ENCODE measurements around the gene TDRD6.
A peak's percentile ranks its signal among the peaks of the same experiment; 100 is the strongest.
"Not testable (repeated sequence)": the region's sequence is repeated elsewhere in the genome, so short reads cannot be mapped to it uniquely, and the experiment has no call there.

TDRD6 gene

GRCh38 chr6:46687619-46688097 lies at the start of gene TDRD6:
TSS of gene TDRD6 (plus strand) at chr6:46687885. CDS start at chr6:46688129, 244 bp downstream.
- no peak for DNase-seq

- no peak for DNase-seq
Observed at GRCh38 chr6:46637933-46638332, 49.8 kb upstream of the TDRD6 start.

GRCh38 chr6:46638650-46639049 lies 49.0 kb upstream of the TDRD6 start:
- DNase-seq: no peak

- peak; percentile 8 for DNase-seq
Observed at GRCh38 chr6:46642928-46643751, 44.5 kb upstream of the TDRD6 start.

GRCh38 chr6:46645265-46645664 lies 42.4 kb upstream of the TDRD6 start:
- DNase-seq: no peak

- not testable (repeated sequence) for DNase-seq
Observed at GRCh38 chr6:46648108-46648507, 39.6 kb upstream of the TDRD6 start.

- DNase-seq: no peak
Observed at GRCh38 chr6:46648869-46649492, 38.7 kb upstream of the TDRD6 start.

- DNase-seq: no peak
Observed at GRCh38 chr6:46651006-46651405, 36.7 kb upstream of the TDRD6 start.

- DNase-seq: no peak
Observed at GRCh38 chr6:46651816-46652215, 35.9 kb upstream of the TDRD6 start.

GRCh38 chr6:46652232-46652602 lies 35.5 kb upstream of the TDRD6 start:
- DNase-seq: no peak

GRCh38 chr6:46652603-46653438 lies 34.9 kb upstream of the TDRD6 start, which contains the start of the genes CYP39A1 and SLC25A27:
TSS of gene CYP39A1 (minus strand) at chr6:46652818. CDS start at chr6:46652582, 236 bp downstream.
TSS of gene SLC25A27 (plus strand) at chr6:46652975. CDS start at chr6:46653193, 218 bp downstream.
- peak; percentile 82 for DNase-seq

GRCh38 chr6:46653439-46654195 lies 34.1 kb upstream of the TDRD6 start:
- no peak for DNase-seq

- DNase-seq: no peak
Observed at GRCh38 chr6:46655803-46656202, 31.9 kb upstream of the TDRD6 start.

- DNase-seq: no peak
Observed at GRCh38 chr6:46657642-46658041, 30.0 kb upstream of the TDRD6 start.

GRCh38 chr6:46661483-46661882 lies 26.2 kb upstream of the TDRD6 start:
- DNase-seq: no peak

GRCh38 chr6:46667377-46667776 lies 20.3 kb upstream of the TDRD6 start:
- no peak for DNase-seq

- DNase-seq: no peak
Observed at GRCh38 chr6:46674410-46674809, 13.3 kb upstream of the TDRD6 start.

GRCh38 chr6:46676604-46677313 lies 10.9 kb upstream of the TDRD6 start:
- no peak for DNase-seq

GRCh38 chr6:46677314-46677654 lies 10.4 kb upstream of the TDRD6 start:
- DNase-seq: no peak

GRCh38 chr6:46684771-46685170 lies 2.9 kb upstream of the TDRD6 start:
- peak; percentile 25 for DNase-seq

GRCh38 chr6:46688117-46688965 lies 656 bp downstream of the TDRD6 start:
- DNase-seq: no peak

All from kidney glomerular epithelial cell (primary cell).